Measurements from ENCODE around the gene TNNT1. TPM values are rescaled to one million over a fixed set of nuclear protein-coding genes. Genes with fewer than 3 reads are reported as not detected.
A peak's percentile ranks its signal among the peaks of the same experiment; 100 is the strongest.

The TNNT1 gene
- total RNA-seq, 1 experiment from 2014 or later = 228 TPM

DNA sequence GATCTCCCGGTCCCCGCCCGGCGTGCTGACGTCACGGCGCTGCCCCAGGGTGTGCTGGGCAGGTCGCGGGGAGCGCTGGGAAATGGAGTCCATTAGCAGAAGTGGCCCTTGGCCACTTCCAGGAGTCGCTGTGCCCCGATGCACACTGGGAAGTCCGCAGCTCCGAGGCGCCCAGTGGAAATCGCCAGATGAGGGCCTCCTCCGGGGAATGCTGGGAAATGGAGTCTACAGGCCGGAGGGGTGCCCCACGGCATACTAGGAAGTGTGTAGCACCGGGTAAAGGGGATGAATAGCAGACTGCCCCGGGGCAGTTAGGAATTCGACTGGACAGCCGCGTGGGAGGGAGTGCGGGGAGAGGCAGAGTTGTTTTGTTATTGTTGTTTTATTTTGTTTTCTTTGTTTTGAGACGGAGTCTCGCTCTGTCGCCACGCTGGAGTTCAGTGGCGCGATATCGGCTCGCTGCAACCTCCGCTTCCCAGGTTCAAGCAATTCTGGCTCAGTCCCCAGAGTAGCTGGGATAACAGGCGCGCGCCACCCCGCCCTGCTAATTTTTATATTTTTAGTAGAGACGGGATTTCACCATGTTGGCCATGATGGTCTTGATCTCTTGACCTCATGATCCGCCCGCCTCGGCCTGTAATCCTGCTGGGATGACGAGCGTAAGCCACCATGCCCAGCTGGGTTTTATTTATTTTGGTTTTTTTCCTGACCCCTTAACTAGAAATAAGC lies 31.2 kb downstream of the TNNT1 start:
- TF ChIP-seq, protein P1, sequence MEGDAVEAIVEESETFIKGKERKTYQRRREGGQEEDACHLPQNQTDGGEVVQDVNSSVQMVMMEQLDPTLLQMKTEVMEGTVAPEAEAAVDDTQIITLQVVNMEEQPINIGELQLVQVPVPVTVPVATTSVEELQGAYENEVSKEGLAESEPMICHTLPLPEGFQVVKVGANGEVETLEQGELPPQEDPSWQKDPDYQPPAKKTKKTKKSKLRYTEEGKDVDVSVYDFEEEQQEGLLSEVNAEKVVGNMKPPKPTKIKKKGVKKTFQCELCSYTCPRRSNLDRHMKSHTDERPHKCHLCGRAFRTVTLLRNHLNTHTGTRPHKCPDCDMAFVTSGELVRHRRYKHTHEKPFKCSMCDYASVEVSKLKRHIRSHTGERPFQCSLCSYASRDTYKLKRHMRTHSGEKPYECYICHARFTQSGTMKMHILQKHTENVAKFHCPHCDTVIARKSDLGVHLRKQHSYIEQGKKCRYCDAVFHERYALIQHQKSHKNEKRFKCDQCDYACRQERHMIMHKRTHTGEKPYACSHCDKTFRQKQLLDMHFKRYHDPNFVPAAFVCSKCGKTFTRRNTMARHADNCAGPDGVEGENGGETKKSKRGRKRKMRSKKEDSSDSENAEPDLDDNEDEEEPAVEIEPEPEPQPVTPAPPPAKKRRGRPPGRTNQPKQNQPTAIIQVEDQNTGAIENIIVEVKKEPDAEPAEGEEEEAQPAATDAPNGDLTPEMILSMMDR (conservative IDR thresholded peaks at IDR 0.05) = no peak; the same call in 1 of the 2 replicates
- Histone ChIP-seq H3K4me3 (peak overlapping the region; percentile 59), H3K4me2 (peak overlapping the region; percentile 91), H3K36me3 (ENCODE audit: low read depth) (no peaks in the 10 kb centered on the region), H3F3A (ENCODE audit: insufficient read depth, low read depth) (peaks cover 18% of the 10 kb centered on the region), H2AFZ (peak overlapping the region; percentile 80), H3K9me3 (ENCODE audit: insufficient read depth, low read depth) (no peaks in the 10 kb centered on the region), H3K9me2 (ENCODE audit: insufficient read depth) (no peaks in the 10 kb centered on the region), H3K79me2 (ENCODE audit: low read depth) (peaks cover 43% of the 10 kb centered on the region), H3K27ac (peak overlapping the region; percentile 47), H4K20me1 (ENCODE audit: insufficient read depth) (peaks cover 37% of the 10 kb centered on the region), H3K27me3 (ENCODE audit: insufficient read depth, low read depth) (no peaks in the 10 kb centered on the region), H3K4me1 (replicated peaks; ENCODE audit: insufficient read depth) (peaks cover 22% of the 10 kb centered on the region)
- peak; percentile 98 to 99 for DNase-seq
- ChIA-PET CTCF (interaction anchor here (0.6 kb wide), 4 partner anchors 28 to 386 kb away, joined by 3 to 8 read pairs (median 3); no protein-coding TSS in a partner anchor), POLR2A (ENCODE audit: unreplicated experiment) (interaction anchor here (0.5 to 1.0 kb wide), 10 partner anchors 17 to 654 kb away, joined by 3 to 22 read pairs (median 10); partner anchors contain the start of genes FIZ1, LENG9 and PPP6R1)
- BruUV-seq (replicated peaks) = no TSS peak
- intact Hi-C loops (cut with micrococcal nuclease; ENCODE audit: unreplicated experiment) = loop anchor here (1.0 to 2.0 kb wide), 4 partner anchors 49 to 221 kb away; partner anchors contain the start of genes DNAAF3 and KMT5C

DNA sequence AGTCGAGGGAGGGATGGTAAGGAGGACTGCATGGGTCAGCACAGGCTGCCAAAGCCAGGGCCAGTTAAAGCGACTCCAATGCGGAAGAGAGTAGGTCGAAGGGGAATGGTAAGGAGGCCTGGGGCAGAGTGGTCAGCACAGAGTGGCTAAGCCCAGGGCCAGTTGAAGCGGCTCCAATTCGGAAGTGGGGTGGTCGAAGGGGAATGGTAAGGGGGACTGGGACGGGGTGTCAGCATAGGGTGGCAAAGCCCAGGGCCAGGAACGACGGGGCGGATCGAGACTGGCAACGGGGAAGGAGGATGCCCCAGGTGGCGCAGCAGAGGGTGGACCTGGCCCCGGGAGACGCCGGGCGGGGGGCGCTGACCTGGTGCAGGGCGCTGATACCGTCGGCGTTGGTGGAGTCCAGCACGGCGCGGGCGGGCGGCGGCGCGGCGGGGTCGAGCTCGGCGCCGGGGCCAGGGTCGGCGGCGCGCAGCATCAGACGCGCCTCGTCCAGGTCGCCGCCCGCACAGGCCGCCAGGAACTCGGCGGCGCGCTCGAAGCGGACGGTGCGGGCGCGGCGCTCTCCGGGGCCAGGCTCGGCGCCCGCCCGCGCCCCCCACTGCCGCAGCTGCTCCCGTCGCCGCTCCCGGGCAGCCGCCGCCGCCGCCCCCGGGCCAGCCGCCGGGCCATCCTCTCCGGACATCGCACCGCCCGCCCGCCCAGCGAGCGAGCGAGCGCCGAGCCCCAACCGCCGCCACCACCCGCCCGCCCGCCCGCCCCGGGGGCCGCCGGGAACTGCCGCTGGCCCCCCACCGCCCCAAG lies 31.9 kb downstream of the TNNT1 start, which contains the start of gene PPP1R12C:
TSS of gene PPP1R12C (minus strand) at position 779 of the 804 bp plus-strand sequence. CDS start at position 685, 94 bp downstream.
- Histone ChIP-seq H3K4me2 (peak within 1 kb of the TSS; percentile 100), H3K79me2 (ENCODE audit: low read depth) (peaks cover 50% of the 10 kb centered on the region), H3K36me3 (ENCODE audit: low read depth) (no peaks in the 10 kb centered on the region), H3K27ac (peak within 1 kb of the TSS; percentile 47), H3K9me2 (ENCODE audit: insufficient read depth) (no peaks in the 10 kb centered on the region), H3F3A (ENCODE audit: insufficient read depth, low read depth) (peaks cover 18% of the 10 kb centered on the region), H3K9me3 (ENCODE audit: insufficient read depth, low read depth) (no peaks in the 10 kb centered on the region), H3K27me3 (ENCODE audit: insufficient read depth, low read depth) (no peaks in the 10 kb centered on the region), H4K20me1 (ENCODE audit: insufficient read depth) (peaks cover 44% of the 10 kb centered on the region), H3K4me1 (replicated peaks; ENCODE audit: insufficient read depth) (peaks cover 22% of the 10 kb centered on the region), H2AFZ (peak within 1 kb of the TSS; percentile 89), H3K4me3 (peak within 1 kb of the TSS; percentile 99)
- no peak for TF ChIP-seq EZH2 (IDR thresholded peaks at IDR 0.05; ENCODE audit: low read depth)
- TF ChIP-seq, protein P1 (conservative IDR thresholded peaks at IDR 0.05) = no peak
- BruUV-seq (replicated peaks) = no TSS peak
- ChIA-PET POLR2A (ENCODE audit: unreplicated experiment) (interaction anchor here (0.6 to 1.0 kb wide), 6 partner anchors 30 to 483 kb away, joined by 4 to 22 read pairs (median 10); partner anchors contain the start of genes FIZ1 and PPP6R1), CTCF (interaction anchor here (0.6 to 0.7 kb wide), 3 partner anchors 37 to 423 kb away, joined by 3 to 8 read pairs (median 5); no protein-coding TSS in a partner anchor)
- no peak for DNase-seq
- intact Hi-C loops (cut with micrococcal nuclease; ENCODE audit: unreplicated experiment) = loop anchor here (1.0 to 2.0 kb wide), 4 partner anchors 48 to 222 kb away; partner anchors contain the start of genes DNAAF3 and KMT5C

DNA sequence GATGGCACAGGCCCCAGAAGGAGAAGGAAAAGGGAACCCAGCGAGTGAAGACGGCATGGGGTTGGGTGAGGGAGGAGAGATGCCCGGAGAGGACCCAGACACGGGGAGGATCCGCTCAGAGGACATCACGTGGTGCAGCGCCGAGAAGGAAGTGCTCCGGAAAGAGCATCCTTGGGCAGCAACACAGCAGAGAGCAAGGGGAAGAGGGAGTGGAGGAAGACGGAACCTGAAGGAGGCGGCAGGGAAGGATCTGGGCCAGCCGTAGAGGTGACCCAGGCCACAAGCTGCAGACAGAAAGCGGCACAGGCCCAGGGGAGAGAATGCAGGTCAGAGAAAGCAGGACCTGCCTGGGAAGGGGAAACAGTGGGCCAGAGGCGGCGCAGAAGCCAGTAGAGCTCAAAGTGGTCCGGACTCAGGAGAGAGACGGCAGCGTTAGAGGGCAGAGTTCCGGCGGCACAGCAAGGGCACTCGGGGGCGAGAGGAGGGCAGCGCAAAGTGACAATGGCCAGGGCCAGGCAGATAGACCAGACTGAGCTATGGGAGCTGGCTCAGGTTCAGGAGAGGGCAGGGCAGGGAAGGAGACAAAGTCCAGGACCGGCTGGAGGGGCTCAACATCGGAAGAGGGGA lies 32.7 kb downstream of the TNNT1 start:
- no peaks in the 10 kb centered on the region for H3K27me3 ChIP-seq (ENCODE audit: insufficient read depth, low read depth)
- peak overlapping the region; percentile 100 for H3K4me2 ChIP-seq
- ChIA-PET POLR2A (ENCODE audit: unreplicated experiment) (no interaction called here), CTCF (no interaction called here)
- no peaks in the 10 kb centered on the region for H3K9me2 ChIP-seq (ENCODE audit: insufficient read depth)
- H3K79me2 ChIP-seq (ENCODE audit: low read depth) = peaks cover 53% of the 10 kb centered on the region
- peaks cover 22% of the 10 kb centered on the region for H3K4me1 ChIP-seq (replicated peaks; ENCODE audit: insufficient read depth)
- peaks cover 17% of the 10 kb centered on the region for H3F3A ChIP-seq (ENCODE audit: insufficient read depth, low read depth)
- DNase-seq = peak in 1 of 2 experiments; percentile 29
- no peak overlapping the region for H3K27ac ChIP-seq
- H4K20me1 ChIP-seq (ENCODE audit: insufficient read depth) = peaks cover 47% of the 10 kb centered on the region
- peak overlapping the region; percentile 89 for H2AFZ ChIP-seq
- no peaks in the 10 kb centered on the region for H3K9me3 ChIP-seq (ENCODE audit: insufficient read depth, low read depth)
- intact Hi-C loops (cut with micrococcal nuclease; ENCODE audit: unreplicated experiment) = loop anchor here (2.0 kb wide), 2 partner anchors 48 to 50 kb away; partner anchors contain the start of gene DNAAF3
- TF ChIP-seq, protein P1 (conservative IDR thresholded peaks at IDR 0.05) = no peak
- TF ChIP-seq EZH2 (IDR thresholded peaks at IDR 0.05; ENCODE audit: low read depth) = no peak
- H3K4me3 ChIP-seq = peak overlapping the region; percentile 99
- H3K36me3 ChIP-seq (ENCODE audit: low read depth) = no peaks in the 10 kb centered on the region; the same call in 1 of the 2 replicates
- BruUV-seq (replicated peaks) = TSS peak; percentile 55
